HG02970 (cell line): Measurements from ENCODE around the gene RNF8.
"Not testable (repeated sequence)": the region's sequence is repeated elsewhere in the genome, so short reads cannot be mapped to it uniquely, and the experiment has no call there.

ENCODE experiments used
- ATAC-seq: cut with Tn5 transposase; IDR thresholded peaks from one replicate; pipeline ENCODE4 v1.9.1; 2021; ENCODE audit warnings: mild to moderate bottlenecking, moderate library complexity, moderate number of reproducible peaks; ENCODE audit not compliant: unreplicated experiment, low FRiP score

Gene RNF8, protein sequence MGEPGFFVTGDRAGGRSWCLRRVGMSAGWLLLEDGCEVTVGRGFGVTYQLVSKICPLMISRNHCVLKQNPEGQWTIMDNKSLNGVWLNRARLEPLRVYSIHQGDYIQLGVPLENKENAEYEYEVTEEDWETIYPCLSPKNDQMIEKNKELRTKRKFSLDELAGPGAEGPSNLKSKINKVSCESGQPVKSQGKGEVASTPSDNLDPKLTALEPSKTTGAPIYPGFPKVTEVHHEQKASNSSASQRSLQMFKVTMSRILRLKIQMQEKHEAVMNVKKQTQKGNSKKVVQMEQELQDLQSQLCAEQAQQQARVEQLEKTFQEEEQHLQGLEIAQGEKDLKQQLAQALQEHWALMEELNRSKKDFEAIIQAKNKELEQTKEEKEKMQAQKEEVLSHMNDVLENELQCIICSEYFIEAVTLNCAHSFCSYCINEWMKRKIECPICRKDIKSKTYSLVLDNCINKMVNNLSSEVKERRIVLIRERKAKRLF

DNA sequence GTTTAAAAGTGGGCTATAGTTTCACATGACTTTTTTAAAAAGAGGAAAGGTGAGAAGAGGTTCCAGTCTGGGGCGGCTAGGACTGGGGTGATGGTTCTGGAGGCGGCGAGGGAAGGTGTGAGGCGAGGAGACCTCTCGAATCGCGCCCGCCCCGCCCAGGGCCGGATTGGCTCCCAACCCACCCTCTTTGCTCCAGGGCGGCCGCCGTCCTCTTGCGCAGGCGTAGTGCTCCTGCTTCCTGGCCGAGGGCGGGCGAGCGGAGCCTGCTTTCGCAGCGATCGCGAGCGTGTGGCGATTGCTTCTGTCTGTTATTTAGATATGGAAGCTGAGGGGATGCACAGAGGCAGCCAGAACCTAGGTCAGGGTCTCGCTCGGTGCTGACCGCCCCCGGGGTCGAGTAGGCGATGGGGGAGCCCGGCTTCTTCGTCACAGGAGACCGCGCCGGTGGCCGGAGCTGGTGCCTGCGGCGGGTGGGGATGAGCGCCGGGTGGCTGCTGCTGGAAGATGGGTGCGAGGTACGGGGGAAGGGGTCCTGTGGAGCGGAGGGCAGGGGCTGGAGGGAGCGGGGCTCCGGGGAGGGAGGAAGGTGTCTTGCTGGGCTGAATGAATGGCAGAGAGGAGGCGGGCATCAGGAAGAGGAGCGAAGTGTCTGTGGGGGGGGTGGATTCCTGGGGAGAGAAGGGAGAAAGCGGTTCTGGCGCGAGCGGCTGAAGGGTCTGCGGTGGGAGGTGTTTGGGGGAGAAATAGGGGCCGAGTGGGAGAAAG is at the start of gene RNF8:
TSS of gene RNF8 (plus strand) at position 223 of the 765 bp plus-strand sequence. CDS start at position 405, 182 bp downstream.
- peak; percentile 83 for ATAC-seq

DNA sequence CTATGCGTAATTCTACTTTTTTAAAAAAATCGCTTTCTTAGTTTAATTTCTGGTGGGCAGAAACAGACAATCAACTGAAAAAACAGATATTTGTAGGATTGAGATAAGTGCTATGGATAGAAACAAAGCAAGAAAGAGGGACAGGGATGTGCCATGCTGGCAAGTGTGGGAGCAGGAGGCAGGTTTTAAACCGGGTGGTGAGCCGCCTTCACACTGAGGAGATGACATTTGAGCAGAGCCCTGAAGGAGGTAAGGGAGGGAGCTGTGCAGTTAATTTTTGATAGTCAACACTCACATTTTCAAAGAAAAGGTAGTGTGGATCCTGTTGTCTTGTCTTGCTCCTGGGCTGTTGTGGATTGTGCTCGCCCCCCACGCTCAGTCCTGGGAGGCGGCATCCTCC is 49.0 kb upstream of the RNF8 start:
- ATAC-seq, result no peak

DNA sequence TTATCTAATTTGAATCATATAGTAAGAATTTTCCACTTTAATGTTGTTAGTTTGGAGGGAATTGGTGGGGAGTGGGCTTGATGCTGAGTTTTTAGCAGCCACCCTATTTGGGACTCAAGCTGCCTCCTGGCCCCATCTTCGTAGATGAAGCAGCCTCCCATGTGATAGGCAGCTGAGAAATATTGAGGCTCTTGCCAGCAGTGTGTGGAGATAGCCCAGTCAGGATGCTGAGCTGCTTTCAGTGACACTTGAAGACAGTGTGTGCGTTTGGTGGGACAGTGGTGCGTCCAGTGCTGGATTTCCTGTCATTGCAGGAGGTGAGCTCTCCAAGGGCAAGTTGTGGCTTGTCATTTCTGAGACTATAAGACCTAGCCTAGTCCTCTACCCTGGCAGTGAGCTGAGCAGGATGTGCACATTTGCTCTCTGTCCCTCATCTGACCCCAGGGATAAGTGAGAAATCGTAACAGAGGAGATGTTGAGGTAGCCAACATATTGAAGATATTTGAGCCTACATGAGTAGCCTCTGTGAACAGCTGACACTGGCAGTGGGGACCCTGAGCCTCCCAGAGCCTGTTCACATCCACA is 47.9 kb upstream of the RNF8 start:
- no peak for ATAC-seq

DNA sequence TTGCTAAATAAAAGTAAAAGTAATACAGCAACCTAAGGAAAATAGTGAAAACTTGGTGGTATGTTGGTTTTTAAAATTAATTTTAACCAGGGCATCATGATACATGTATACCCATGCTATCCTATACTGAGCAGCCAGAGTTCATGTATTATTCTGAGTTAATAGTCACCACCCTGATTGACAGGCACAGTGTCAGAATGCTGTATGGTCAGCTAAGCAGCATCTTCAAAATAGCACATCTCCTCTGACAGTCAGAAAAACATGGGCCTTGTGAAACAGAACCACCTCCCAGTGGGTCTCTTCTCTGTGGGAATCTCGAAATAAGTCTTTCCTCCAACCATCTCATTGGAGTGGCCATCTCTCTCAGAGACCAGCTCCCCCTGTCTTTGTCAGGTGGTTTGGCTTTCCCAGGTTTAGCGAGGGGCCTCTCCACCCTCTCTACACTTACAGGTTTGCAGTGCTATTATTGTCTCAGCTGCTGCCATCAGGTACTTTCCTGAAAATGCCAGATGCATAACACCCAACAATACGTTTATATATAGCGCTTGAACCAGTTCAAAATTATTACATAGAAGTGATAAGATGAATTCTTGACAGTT is 47.1 kb upstream of the RNF8 start:
- ATAC-seq, result no peak

DNA sequence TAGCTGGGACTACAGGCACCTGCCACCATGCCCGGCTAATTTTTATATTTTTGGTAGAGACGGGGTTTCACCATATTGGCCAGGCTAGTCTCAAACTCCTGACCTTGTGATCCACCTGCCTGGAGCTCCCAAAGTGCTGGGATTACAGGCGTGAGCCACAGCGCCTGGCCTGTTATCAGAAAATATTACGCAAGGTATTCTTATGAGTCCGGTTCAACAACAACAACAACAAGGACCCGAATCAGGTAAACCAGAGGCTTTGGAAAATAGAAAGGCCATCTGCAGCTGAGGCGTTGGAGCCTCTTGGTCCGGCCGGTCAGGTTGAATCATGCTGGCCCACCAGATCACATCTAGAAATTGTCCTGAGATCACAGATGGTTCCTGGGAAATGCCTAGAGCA is 46.3 kb upstream of the RNF8 start:
- not testable (repeated sequence) for ATAC-seq

DNA sequence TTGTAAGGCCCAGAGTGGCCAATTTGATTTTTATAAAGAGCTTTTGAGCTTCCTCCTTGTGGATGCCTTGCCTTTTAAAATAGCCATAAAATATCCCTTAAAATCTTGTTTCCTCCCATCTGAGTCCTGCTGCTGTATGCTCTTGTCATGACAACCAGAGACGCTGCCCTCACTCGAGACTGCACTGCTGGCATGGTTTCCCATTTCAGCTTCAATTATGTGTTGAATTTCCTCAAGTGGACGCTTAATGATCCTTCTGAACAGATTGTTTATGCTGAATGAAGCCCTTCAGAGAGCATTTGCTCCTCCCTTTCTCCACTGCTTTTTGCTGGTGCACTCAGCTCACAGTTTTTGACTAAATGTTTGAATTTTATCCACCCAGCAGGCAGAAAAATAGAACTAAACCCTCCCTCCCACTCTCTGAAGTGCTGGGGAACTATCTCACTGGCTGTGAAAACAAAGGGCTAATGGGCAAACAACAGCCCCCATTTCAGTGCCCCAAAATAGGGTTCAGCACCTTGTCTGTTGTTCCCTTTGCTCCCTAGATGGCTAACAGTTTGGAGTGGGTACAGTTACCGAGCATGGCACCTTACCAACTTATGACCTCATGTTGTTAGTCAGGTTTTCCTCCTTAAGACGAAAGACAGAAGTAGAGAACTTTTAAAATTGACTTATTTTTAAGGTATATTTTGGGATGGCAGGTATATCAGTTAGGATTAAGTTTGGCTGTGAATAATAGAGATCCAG is 45.5 kb upstream of the RNF8 start:
- no peak for ATAC-seq

DNA sequence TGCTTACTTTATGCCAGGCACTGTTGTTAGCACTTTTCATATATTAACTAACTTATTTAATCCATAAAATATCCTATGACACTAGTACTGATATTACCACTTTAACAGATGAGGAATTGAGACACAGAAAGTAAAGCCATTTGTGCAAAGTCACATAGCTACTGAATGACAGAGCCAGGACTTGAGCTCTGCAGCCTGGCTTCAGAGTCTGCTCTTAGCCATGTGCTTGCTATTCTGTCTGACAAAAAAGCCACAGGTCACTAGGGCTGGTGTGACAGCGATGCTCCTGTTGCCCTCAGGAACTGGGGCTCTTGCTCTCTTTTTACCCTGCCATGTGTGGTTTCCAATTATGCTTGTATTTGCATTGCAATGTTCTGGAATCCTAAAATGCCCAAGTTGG is 44.7 kb upstream of the RNF8 start:
- no peak for ATAC-seq

DNA sequence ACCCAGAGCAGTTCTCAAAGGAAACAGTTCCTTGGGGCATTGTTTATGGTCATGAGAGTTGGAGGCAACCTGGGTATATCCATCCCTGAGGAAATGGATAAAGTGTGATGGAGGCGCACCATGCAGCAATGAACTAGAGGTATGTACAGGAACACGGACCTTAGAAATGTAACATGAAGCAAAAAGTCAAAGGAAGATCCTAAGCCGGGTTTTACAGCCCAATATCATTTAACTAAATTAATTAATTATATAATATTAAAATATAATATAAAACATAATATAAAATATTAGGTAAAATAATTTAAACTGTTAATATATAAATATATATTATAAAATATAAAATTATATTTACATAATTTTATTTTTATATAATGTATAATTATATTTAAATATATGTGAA is 44.1 kb upstream of the RNF8 start:
- ATAC-seq, result no peak

DNA sequence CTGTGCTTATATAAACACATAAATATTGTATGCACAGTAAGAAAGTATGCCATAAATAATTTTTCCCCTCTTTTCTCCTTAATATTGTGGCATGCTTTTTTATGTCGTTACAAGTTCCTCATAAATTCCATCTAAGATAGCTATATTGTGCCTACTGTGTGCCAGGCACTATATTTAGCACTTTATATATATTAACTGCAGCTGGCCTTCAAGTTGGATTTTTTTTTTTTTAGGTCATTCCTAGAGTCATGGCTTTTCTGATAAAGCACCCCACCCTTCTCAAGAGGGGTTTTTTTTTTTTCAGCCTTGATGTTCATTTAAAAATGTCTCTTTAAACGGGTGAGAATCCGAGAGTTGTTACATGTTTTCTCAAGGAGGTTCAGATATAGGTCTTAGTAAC is 42.8 kb upstream of the RNF8 start:
- ATAC-seq, result no peak

DNA sequence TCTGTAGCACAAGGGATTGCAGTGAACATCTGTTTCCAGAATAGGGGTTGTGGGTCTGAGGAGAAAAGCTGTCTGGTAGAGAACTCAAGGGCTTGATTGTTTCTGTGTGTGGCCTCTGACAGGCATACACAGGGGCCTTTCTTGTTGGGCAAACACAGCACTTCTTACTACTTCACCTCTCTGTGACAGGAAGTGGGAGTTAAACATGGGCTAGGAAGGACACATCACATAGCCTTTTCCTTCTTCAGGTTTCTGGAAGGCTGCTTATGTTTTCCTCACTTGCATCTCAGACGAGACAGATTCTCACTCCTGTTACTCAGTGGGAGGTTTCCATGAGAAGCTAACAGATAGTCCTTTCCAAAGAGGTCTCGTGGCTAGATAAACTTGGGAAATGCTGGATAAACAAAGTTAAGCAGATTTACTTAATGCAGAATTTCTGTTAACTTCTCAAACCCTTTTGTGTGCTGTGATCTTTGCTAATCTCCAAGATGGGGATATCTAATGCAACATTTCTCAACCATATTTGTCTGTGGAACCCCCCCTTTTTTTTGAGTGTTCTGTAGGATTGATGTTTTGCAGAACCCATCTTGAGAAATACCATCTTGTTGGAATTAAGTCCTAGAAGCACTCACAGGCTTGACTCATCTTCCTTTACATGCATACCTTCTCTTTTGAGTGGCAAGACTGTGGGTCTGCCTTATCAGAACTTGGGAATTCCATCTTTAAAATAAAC is 41.9 kb upstream of the RNF8 start:
- ATAC-seq, result no peak

DNA sequence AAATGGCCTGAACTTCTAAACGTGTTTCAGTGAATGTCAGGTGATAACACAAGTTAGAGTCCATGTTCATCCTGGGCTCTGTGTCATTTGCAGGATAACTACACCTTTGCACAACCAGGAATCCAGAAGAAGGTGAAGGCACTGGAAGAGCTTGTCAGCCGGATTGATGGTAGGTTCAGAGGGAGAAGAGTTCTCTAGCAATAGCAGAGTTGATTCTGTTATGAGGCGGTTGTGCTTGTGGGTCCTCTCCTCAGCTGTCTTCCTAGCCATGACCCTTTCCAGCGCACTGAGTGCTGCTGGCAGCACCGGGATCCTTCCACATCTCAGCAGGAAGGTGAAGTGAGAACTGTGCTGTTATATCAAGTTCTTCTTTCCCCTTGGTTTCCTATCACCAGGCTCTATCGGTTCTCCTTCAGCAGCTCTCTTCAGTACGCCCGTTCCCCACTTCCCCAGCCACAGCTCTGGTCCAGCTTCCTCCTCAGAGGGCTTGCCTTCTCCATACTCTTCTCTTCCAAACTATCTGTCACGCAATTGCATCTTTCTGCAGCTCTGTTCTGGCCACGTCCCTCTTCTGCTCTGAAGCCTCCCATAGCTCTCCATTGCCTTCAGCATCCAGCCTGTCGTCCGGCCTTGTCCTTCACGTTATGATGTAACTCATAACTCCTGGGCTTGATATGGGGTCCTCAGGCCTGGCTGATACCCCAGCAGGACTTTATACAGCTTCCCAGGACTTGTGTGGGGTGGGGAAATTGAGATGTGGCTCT is 39.9 kb upstream of the RNF8 start:
- ATAC-seq, result no peak

DNA sequence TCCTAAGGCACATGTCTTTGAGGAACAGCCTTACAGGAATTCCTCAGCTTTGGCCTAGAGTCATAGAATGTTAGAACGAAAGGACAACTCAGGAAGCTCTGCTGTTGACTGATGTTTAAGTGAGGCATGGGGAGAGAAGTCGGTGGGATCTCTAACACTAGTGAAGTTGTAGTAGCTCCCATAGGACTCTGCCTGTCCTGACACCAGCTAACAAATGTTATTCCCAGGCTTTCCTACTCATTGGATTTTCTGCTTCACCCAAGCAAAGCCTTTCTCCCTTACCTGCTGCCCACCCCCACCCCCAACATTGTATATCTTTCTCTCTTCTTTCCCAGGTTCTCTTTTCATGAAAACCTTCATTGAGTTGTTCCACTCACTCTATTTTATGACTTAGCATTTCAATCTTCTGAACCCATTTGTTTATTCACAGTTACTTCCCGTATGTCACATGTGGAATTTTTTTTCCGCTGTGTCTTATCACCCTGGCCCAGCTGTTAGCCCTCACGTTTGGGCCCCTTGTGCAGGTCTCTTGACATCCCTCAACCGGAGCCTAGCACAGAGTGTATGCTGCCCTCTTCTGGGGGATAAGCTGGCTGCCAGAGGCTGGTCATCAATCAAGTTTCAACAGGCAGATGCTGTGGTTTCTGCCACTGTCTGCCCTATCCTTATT is 39.2 kb upstream of the RNF8 start:
- ATAC-seq, result no peak

DNA sequence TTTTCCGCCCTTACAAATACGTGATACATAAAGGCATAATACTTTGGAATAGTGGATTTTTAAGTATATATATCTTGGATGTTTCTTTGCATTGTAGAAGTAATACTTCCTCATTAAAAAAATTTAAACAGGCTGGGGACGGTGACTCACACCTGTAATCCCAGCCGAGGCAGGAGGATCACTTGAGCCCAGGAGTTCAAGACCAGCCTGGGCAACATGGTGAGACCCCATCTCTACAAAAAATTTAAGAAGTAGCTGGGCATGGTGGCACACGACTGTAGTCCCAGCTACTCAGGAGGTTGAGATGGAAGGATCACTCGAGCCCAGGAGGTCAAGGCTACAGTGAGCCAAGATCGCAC is 38.6 kb upstream of the RNF8 start:
- ATAC-seq, result no peak

DNA sequence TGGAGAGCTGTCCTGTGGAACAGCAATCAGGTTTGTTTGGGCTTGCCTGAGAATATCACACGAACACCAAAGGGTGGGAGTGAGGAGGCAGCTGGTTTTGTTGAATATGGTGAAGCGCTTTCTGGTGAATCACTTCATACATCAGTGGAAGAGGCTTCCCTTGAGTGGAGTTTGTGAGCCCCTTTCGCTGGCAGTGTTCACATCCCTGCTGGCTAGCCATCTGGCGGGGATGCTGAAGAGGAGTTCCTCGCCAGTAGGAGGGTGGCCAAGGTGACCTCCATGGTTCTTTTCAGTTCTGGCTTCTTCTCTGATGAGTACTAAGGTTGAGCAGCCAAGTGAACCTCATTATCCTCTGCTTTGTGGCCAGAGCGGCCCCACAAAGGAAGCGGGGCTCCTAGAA is 37.7 kb upstream of the RNF8 start:
- no peak for ATAC-seq

DNA sequence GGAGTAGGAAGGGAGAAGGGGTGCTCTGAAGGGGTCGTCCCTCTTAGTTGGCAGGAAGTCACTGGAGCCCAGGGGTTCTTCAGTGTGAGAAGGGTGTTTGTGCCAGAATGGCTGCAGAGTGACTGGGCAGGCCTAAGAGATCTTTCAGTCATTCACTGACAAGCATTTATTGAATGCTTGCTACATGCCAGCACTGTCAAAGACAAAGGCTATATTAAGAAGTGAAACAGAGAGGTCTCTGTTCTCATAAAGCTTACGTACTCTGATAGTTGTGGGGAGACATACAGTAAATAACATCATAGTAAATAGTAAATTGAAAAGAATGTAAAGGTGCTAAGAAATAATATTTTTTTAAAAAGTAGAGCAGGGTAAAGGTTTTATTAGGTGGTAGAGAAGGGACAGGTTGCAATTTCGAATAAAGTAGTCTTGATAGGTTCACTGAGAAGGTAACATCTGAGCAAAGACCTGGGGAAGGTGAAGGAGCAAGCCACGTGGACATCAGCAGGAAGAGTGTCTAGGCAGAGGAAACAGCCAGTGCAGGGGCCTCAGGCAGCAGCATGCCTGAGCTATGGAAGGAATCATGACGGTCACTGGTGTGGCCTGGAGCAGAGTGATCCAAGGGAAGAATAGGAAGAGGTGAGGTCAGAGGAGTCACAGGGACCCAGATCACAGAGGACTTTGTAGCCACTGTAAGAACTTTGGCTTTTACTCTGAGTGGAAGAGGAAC is 36.3 kb upstream of the RNF8 start:
- ATAC-seq, result no peak

DNA sequence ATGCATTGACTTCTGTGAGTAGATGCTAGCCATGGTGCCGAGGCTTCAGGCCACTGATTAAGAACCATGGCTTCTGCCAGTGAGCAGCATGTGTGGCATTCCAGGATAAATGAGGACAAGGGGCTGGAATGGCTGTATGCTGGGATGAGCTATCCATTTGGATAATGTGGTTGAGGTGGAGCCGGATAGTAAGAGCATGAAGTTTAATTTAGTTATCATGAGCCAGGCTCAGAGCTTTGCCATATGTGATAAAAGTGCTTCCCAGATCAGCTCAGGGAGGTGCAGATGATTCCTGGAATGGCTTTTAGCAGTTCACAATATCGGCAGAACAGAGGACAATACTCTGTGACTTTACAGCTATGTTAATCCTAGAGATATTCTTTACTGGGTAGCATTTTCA is 34.6 kb upstream of the RNF8 start:
- no peak for ATAC-seq

DNA sequence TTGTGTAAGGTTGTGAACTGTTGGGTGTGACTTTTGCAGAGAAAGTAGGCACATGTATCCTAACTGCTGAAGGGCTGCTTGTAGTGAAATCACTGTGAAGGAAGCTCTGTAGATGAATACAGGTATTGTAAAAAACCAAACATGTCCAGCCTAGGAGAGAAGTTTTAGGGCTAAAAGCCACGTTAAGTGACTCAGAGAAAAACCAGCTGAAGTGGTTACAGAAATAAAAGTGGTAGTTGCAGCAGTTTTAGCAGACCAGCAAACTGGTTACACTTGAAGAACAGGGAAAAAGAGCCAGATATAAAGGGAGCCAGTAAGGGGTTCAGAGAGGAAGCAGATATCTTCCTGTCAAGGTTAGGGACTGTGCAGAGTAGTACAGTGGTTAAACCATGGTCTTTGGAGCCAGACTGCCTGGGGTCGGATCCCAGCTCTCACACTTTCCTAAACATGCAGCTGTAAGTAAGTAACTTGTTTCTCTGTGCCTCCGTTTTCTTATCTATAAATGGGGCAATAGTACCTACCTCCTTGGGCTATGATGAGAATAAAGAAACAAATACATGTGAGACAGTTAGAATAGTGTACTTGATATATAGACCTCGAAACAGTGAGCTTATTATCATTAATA is 33.8 kb upstream of the RNF8 start:
- ATAC-seq, result no peak
